Hematopoietic multipotent progenitor cell treated with erythropoietin and hydrocortisone succinate and interleukin-3 and kit ligand, for 4 days (in vitro differentiated cells): ENCODE data around the gene DNPH1.

Experiments
- DNase-seq: peaks from one replicate; pipeline ENCODE4 v3.0.0-alpha.2; 2015

Gene DNPH1

DNA sequence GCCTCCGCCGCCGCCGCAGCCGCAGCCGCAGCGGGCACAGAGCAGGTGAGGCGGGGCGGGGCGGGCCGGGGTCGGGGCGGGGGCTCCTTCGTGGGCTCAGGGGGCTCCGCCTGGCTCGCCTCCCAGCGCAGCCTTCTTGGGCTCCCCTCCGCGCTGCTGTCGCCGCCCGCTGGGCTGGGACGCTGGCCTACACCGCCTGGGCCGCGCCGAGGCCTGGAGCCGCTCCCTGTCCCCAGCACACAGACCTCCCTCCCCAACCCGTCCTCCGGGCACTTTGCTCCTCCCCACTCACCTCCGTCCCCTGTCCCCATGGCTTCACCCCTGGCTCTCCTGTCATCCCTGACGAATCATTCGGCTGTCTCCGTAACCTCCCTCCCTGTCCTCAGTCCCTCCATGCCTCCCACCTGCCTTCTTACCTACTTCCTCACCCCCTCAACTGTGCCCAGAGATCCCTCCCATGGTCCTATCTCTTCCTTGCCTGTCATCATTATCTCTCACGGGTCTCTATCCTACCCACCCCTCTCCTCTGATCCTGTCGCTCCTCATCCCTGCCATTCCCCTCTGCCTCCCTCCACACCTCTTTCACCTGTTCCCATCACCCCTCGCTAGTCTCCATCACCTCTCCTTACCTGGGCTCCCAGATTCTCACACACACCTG, 14.5 kb upstream of the DNPH1 start:
- DNase-seq: no peak

DNA sequence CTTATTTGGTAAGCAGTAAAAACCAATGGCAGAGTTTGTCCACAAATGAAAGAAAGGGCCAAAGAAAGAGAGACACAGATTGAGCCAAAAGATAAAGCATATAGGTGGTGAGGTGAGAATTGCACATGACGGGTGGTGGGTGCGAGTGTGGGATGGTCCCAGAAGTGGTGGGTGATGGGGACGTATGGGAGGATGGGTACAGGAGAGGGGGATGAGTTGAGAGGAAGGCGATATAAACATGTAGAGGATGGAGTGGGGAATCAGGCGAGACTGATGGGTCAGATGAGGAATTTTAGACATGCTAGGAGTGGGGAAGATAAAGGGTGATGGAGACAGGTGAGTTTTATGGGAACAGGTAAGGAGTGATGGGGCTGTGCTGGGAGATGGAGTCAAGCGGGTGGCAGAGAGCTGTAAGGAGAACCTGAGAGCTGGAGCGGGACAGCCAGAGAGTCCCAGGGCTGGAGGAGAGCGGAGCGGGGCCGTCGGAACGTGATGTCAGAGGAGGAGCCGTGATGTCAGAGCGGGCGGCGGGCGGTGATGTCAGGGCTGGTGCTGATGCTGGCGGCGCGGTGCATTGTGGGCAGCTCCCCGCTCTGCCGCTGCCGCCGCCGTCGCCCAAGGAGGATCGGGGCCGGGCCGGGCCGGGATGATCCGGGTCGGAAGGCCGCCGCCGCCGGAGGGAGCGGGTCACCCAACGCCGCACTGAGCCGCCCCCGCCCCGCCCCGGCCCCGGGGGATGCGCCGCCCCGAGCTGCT, 13.8 kb upstream of the DNPH1 start, which contains the start of gene TTBK1:
Gene TTBK1, plus strand, starts transcription at position 574 of the 756 bp plus-strand sequence. CDS start 3,180 bp downstream, outside the sequence.
- no peak for DNase-seq

DNA sequence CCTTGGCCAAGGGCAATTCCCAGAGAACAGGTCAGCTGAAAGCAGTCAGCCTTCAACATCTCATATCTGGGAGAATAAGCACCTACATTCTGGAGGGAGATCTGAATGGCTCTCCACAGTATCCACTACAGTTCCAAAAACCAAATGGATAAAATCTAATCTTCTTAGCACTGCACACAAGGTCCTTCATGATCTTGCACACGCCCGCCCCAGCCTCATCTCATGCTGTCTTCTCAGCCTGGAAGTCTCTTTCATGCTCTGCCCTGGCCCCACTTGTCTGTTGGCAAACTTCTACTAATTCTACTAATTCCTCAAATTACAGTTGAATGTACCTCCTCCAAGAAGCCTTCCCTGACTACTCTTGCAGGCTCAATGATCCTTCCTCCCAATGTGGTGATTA, 12.2 kb upstream of the DNPH1 start:
- peak; percentile 45 for DNase-seq

GRCh38 chr6:43240950-43241349, 11.7 kb upstream of the DNPH1 start:
- DNase-seq: no peak

- DNase-seq: no peak
Observed at GRCh38 chr6:43239054-43239453, 9.8 kb upstream of the DNPH1 start.

DNA sequence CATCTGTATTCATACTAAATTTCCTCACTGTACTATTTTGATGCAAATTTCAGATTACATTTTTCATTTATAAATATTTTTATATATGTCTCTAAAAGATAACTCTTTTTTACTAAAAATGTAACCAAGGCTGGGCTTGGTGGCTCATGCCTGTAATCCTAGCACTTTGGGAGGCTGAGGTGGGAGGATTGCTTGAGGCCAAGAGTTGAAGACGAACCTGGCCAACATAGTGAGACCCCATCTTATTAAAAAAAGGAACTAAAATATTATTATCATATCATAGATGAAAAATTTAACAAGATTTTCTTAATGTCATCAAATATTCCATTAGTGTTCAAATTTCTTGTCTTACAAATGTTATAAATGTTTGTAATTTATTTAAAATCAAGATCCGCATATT, 6.6 kb upstream of the DNPH1 start:
- no peak for DNase-seq

DNA sequence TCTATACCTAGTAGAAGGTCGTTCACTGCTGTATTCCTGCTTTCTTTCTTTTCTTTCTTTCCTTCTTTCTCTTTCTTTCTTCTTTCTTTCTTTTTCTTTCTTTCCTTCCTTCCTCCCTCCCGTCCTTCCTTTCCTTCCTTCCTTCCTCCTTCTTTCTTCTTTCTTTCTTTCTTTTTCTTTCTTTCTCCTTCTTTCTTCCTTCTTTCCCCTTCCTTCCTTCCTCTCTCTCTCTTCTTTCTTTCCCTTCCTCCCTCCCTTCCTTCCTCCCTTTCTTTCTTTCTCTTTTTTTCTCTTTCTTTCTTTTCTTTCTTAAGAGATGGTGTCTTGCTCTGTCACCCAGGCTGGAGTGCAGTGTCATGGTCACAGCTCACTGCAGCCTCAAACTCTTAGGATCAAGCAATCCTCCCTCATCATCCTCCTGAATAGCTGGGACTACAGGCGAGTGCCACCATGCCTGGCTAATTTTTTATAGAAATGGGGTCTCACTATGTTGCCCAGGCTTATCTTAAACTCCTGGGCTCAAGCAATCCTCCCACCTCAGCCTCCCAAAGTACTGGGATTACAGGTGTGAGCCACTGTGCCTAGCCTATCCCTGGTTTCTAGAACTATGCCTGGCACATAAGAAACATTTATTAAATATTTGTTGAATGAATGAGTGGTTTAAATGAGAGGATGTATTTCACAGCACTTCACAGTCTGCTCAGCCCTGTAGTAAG, 2.6 kb upstream of the DNPH1 start:
- DNase-seq: no peak

DNA sequence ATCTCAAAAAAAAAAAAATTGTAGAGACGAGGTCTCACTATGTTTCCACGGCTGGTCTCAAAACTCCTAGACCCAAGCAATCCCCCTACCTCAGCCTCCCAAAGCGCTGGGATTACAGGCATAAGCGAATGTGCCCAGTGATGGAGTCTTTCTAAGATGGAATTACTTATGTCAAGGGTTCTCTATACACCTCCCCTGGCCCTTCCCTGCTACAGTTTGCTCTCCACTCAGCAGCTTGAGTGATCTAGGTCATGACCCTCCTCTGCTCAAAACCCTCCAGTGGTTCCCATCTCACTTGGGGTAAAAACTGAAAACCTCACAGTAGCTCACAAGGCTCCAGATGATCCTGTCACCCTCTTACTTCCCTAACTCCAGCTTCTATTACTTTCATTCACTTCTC, 1.8 kb upstream of the DNPH1 start:
- no peak for DNase-seq

DNA sequence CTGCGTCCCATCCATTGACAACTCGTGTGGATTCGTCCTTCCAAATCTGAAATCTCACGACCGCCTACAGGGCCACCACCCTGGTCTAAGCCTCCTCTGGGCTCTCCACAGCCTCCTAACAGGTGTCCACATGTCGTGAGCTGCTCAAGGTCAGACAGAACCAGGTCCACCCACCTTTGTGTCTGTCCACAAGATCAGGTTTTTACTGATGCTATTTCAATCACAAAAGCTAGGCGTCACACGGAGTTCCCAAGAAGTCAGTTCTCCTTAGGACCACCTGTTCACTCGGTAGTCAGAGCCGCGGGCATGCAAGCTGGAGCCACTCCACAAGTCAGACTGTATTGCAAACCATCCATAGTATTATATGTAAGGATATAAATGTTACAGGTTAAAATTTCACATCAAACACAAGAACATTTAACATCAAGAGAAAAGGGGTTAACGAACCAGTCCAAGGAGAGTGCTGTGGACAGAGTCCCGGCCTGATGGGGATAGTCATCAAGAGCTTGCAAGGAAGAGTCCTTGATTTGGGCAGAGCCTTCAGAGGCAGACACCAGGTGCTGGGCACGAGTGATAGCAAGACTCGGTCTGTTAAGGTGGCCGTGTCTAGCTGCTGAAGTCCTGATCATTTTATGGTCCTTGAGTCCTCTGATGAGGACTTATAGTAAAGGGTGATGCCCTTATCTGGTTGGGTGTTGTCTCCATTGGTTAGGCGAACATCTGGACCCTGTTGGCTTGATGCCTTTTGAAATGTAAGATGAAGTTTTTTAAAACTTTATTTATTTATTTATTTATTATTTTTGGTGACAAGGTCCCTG, 731 bp upstream of the DNPH1 start:
- DNase-seq: no peak

DNA sequence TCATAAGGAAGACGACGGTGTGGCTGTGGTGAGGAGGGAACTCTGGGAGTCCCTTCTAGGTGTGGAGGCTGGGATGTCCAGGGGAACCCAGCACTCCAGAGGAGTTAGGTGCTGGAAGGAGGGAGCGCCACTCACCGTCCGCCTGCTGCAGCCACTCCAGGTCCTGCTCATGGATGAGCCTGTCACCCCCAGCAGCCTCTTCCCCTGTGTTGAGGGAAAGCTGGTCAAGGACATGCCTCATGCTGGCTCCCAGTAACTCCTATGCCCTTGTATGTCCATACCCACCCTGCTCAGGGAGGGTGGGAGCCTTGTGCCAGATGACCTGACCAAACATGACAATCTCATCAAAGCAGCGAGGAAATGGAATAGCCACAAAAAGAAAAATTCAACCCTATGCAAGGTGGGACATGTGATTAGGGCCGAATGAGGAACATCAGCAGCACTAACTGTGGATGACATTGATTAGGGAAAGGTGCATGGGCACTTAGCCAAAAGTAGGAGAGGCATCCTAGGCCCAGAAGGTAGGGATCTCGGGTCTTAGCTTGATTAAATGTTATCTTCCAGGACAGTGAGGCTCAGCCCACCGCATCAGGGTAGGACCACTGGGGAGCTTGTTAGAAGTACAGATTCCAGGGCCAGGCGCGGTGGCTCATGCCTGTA, 3.0 kb downstream of the DNPH1 start:
- DNase-seq: peak; percentile 92

DNA sequence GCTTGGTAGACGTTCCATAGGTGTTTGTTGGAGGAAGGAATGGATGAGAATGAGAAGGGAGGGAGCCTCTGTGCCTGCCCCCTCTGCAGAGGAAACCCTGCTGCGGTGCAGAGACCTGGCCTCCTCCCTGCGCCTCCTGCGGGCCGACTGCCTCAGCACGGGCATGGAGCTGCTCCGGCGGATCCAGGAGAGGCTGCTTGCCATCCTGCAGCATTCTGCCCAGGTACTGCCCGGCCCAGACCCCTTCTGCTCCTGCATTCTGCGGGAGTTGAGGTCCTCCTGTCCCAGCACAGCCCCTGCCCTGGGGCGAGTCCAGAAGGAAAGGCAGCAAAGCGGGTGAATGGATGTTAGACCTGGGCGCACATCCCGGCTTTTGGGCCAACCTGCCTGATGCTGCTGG, 6.1 kb downstream of the DNPH1 start:
- DNase-seq: no peak

- no peak for DNase-seq
Observed at GRCh38 chr6:43222418-43223059, 6.7 kb downstream of the DNPH1 start.

GRCh38 chr6:43221046-43221972, 8.0 kb downstream of the DNPH1 start:
- no peak for DNase-seq

- no peak for DNase-seq
Observed at GRCh38 chr6:43220439-43220951, 8.8 kb downstream of the DNPH1 start.

- no peak for DNase-seq
Observed at GRCh38 chr6:43219814-43220213, 9.5 kb downstream of the DNPH1 start.

GRCh38 chr6:43219119-43219518, 10.2 kb downstream of the DNPH1 start:
- DNase-seq: no peak

DNA sequence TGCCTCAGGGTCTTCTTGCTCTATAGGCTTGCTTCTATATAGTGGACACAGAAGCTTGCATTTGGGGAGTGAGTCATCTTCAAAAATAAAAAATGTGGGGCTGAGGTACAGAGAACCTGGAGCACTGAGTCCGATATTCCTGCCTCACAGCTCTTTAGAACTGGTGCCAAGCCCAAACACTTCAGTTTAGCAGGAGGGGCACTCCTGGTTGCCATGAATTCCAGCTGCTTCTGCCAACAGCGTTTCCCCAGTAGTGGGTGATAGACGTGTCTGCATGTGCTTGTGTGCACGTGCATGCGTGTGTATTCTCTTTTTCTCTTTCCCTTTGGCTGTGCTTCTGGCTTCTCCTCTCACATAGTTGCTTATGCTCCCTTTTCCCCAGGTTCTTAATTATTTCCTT, 11.9 kb downstream of the DNPH1 start:
- DNase-seq: no peak

DNA sequence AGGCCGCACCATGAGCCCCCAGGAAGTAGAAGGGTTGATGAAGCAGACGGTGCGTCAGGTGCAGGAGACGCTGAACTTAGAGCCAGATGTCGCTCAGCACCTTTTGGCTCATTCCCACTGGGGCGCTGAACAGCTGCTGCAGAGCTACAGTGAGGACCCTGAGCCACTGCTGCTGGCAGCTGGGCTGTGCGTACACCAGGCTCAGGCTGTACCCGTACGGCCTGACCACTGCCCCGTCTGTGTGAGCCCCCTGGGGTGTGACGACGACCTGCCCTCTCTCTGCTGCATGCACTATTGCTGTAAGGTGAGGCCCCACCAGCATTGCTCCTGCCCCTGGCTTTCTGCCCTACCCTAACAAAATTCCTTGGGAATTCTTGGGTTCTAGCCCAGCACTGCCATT, 13.1 kb downstream of the DNPH1 start:
- DNase-seq: no peak

DNA sequence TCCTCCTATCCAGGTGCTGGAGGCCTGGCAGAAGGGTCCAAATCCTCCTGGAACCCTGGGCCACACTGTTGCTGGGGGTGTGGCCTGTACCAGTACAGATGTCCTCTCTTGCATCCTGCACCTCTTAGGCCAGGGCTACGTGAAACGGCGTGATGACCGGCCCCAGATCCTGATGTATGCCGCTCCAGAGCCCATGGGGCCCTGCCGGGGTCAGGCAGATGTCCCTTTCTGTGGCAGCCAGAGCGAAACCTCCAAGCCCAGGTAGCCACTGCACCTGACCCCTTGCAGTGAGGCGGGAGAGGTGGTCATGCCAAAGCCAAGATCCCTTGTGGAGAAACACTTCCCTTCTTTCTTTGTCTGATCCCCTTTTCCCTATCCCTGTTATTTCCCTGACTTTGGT, 14.2 kb downstream of the DNPH1 start:
- DNase-seq: no peak

DNA sequence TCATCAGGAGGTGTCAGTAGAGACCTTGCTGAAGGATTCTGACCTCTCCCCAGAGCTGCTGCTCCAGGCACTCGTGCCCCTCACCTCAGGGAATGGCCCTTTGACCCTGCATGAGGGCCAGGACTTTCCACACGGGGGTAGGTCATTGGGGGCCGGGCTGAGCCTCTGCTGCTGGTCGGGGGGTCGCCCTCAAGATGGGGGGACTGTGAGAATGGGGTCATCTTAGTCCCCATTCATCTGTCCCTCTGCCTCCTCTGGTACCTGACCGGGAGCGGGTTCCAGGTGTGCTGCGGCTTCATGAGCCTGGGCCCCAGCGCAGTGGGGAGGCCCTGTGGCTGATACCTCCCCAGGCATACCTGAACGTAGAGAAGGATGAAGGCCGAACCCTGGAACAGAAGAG, 15.8 kb downstream of the DNPH1 start:
- no peak for DNase-seq

GRCh38 chr6:43211955-43212354, 17.3 kb downstream of the DNPH1 start:
- no peak for DNase-seq
